ENCODE results near the gene SEMA7A.

Gene SEMA7A

GRCh38 chr15:74388363-74388951, 45.3 kb downstream of the SEMA7A start:
- TF ChIP-seq ZFX (IDR thresholded peaks at IDR 0.05) = no peak
- no peak for TF ChIP-seq CTCF (conservative IDR thresholded peaks at IDR 0.05)
- no peak overlapping the region for H3K27ac ChIP-seq

- H3K27ac ChIP-seq = no peak overlapping the region
These were observed 46.0 kb downstream of the SEMA7A start for GRCh38 chr15:74387621-74388362.

GRCh38 chr15:74387141-74387541, 46.6 kb downstream of the SEMA7A start:
- H3K27ac ChIP-seq = no peak overlapping the region

More at GRCh38 chr15:74387621-74388362, 46.0 kb downstream of the SEMA7A start:
- TF ChIP-seq CTCF (conservative IDR thresholded peaks at IDR 0.05) (no peak), ZFX (IDR thresholded peaks at IDR 0.05) (no peak)

GRCh38 chr15:74386496-74387140, 47.1 kb downstream of the SEMA7A start:
- no peak overlapping the region for H3K27ac ChIP-seq
- TF ChIP-seq ZFX (IDR thresholded peaks at IDR 0.05) = no peak

More at GRCh38 chr15:74387141-74387541, 46.6 kb downstream of the SEMA7A start:
- TF ChIP-seq ZFX (IDR thresholded peaks at IDR 0.05) (no peak), CTCF (conservative IDR thresholded peaks at IDR 0.05) (no peak)

GRCh38 chr15:74385733-74386132, 48.0 kb downstream of the SEMA7A start:
- TF ChIP-seq ZFX (IDR thresholded peaks at IDR 0.05) (no peak), CTCF (conservative IDR thresholded peaks at IDR 0.05) (no peak)
- H3K27ac ChIP-seq = no peak overlapping the region

- no peak overlapping the region for H3K27ac ChIP-seq
- TF ChIP-seq ZFX (IDR thresholded peaks at IDR 0.05) (no peak), CTCF (conservative IDR thresholded peaks at IDR 0.05) (no peak)
These were observed 48.7 kb downstream of the SEMA7A start for GRCh38 chr15:74384881-74385643.

- TF ChIP-seq ZFX (IDR thresholded peaks at IDR 0.05) (no peak), CTCF (conservative IDR thresholded peaks at IDR 0.05) (no peak)
- H3K27ac ChIP-seq = no peak overlapping the region
These were observed 49.2 kb downstream of the SEMA7A start for GRCh38 chr15:74384566-74384880.

All from C4-2B (cell line).